Transverse colon (tissue), 4 donors: ENCODE measurements around the gene SFXN2.

ENCODE experiments used
- EP300 ChIP-seq: sonication (generic); formaldehyde crosslinking; IDR thresholded peaks from one replicate; pipeline ENCODE4 v1.6.1; 2017; ENCODE audit warnings: antibody characterized with exemption, low read depth
- POLR2A ChIP-seq: fragments of 450-650 bp; IDR thresholded peaks from one replicate; pipeline ENCODE4 v1.6.1; 2016; ENCODE audit warnings: antibody characterized with exemption, mild to moderate bottlenecking, moderate library complexity
- POLR2AphosphoS5 ChIP-seq, 3 donors: sonication (generic); formaldehyde crosslinking; IDR thresholded peaks; one replicate each; pipeline ENCODE4 v1.6.1; 2016; ENCODE audit warnings: antibody characterized with exemption in 3 of 3
- TF ChIP-seq, protein P1 (sequence below), 5 experiments: fragments of 200-600 bp in 3 of 5; fragments of 450-650 bp in 2 of 5; sonication (generic) in 3 of 5; IDR thresholded peaks; 1 replicate in 2 of 5; 2 replicates in 3 of 5; pipeline ENCODE4 v1.5.1; 2016 to 2017; ENCODE audit warnings: antibody characterized with exemption in 5 of 5, inconsistent platforms in 3 of 5, mild to moderate bottlenecking in 2 of 5, moderate library complexity in 1 of 5

DNA sequence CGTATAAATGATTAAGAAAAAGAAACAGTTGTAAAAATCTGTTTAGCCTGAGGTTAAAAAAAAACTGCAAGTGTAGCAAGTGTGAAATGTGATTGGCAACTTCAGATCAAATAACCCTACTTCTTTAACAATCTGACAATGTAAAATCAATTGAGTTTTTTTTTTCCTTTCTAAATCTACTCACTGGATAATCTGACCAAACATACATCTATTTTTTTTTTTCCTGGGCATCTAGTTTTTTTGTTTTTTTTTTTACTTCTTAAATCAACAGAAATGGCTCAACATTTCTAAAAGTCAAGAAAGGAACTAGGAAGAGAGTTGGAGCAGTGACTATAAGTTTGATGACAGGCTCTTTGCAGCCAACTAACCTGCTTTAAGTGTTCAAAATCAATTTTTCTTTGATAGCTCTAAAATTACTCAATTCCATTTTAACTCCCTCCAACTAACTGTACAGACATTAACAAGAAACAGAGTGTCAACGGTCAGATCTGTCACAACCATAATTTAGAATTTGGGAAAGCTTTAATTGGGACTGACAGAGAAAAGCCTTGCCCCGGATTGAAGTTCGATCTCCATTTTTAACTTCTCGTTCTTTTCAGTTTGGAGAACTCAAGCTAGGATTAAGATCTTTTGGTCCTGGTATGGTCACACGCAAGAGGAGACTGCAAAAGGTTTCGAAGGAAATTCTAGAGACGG is 1.4 kb upstream of the SFXN2 start:
- no peak for TF ChIP-seq POLR2A
- TF ChIP-seq, protein P1, sequence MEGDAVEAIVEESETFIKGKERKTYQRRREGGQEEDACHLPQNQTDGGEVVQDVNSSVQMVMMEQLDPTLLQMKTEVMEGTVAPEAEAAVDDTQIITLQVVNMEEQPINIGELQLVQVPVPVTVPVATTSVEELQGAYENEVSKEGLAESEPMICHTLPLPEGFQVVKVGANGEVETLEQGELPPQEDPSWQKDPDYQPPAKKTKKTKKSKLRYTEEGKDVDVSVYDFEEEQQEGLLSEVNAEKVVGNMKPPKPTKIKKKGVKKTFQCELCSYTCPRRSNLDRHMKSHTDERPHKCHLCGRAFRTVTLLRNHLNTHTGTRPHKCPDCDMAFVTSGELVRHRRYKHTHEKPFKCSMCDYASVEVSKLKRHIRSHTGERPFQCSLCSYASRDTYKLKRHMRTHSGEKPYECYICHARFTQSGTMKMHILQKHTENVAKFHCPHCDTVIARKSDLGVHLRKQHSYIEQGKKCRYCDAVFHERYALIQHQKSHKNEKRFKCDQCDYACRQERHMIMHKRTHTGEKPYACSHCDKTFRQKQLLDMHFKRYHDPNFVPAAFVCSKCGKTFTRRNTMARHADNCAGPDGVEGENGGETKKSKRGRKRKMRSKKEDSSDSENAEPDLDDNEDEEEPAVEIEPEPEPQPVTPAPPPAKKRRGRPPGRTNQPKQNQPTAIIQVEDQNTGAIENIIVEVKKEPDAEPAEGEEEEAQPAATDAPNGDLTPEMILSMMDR (IDR thresholded peaks at IDR 0.05) = no peak
- TF ChIP-seq POLR2AphosphoS5 (IDR thresholded peaks at IDR 0.05) = no peak
- TF ChIP-seq EP300 = no peak
